ENCODE results near the gene NPC1L1. TPM values are rescaled to one million over a fixed set of nuclear protein-coding genes. Genes with fewer than 3 reads are reported as not detected.

Gene NPC1L1
- total RNA-seq, 1 experiment from 2014 or later: 0.15 TPM

DNA sequence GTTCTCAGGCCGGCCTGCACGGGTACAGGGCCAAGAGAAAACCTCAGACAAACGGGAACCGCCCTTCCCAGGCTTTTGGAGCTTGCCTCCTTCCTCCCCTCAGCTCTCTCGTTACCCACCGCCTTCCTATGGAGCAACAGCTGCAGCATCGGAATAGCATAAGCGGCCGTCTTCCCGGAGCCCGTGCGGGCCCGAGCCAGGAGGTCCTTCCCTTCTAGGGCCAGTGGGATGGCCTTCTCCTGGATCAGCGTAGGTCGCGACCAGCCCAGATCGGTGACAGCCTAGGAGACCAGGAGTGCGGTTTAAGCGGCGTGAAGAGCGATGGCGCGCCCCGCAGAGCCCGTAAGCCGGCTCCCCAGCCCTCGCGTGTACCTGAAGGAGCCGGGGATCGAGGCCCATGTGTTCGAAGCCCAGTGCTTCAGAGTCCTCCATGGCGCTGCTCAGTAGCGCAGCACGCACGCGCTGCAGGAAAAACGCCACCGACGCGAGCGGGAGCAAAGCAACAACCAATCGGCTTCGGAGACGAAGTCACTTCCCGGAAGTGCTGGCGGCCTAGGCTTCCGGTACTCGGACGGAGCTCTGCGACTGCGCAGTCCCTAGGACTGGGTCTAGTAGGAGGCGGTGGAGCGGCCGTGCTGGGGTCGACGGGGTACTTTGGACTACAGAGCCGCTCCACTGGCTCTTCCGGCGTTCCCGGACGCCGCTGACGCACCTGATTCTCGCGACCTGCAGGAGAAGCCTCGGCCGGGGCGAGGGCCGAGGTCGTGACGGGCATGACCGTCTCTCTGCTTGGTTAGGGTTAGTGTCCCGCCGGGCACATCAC lies 32.5 kb upstream of the NPC1L1 start, which contains the start of gene DDX56 (continued):
- TF ChIP-seq, protein P1, sequence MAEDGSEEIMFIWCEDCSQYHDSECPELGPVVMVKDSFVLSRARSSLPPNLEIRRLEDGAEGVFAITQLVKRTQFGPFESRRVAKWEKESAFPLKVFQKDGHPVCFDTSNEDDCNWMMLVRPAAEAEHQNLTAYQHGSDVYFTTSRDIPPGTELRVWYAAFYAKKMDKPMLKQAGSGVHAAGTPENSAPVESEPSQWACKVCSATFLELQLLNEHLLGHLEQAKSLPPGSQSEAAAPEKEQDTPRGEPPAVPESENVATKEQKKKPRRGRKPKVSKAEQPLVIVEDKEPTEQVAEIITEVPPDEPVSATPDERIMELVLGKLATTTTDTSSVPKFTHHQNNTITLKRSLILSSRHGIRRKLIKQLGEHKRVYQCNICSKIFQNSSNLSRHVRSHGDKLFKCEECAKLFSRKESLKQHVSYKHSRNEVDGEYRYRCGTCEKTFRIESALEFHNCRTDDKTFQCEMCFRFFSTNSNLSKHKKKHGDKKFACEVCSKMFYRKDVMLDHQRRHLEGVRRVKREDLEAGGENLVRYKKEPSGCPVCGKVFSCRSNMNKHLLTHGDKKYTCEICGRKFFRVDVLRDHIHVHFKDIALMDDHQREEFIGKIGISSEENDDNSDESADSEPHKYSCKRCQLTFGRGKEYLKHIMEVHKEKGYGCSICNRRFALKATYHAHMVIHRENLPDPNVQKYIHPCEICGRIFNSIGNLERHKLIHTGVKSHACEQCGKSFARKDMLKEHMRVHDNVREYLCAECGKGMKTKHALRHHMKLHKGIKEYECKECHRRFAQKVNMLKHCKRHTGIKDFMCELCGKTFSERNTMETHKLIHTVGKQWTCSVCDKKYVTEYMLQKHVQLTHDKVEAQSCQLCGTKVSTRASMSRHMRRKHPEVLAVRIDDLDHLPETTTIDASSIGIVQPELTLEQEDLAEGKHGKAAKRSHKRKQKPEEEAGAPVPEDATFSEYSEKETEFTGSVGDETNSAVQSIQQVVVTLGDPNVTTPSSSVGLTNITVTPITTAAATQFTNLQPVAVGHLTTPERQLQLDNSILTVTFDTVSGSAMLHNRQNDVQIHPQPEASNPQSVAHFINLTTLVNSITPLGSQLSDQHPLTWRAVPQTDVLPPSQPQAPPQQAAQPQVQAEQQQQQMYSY (CRISPR knock-in tag; IDR thresholded peaks at IDR 0.05): no peak
- TF ChIP-seq ZNF121 (CRISPR knock-in tag; IDR thresholded peaks at IDR 0.05) (no peak), ZNF416 (CRISPR knock-in tag; IDR thresholded peaks at IDR 0.05) (no peak), ZNF219 (CRISPR knock-in tag; IDR thresholded peaks at IDR 0.05; ENCODE audit: borderline replicate concordance) (peak; percentile 66; the same call in 1 of the 2 replicates), ETV6 (CRISPR knock-in tag; IDR thresholded peaks at IDR 0.05) (peak; percentile 98), SMAD3 (CRISPR knock-in tag; IDR thresholded peaks at IDR 0.05; ENCODE audit: borderline replicate concordance) (peak; percentile 77; the same call in 1 of the 2 replicates), MLX (CRISPR knock-in tag; IDR thresholded peaks at IDR 0.05) (no peak), GABPB1 (CRISPR knock-in tag; IDR thresholded peaks at IDR 0.05) (peak; percentile 83), CDX4 (CRISPR knock-in tag; IDR thresholded peaks at IDR 0.05; ENCODE audit: borderline replicate concordance) (no peak), GTF2I (CRISPR knock-in tag; conservative IDR thresholded peaks at IDR 0.05) (no peak)
- TF ChIP-seq, protein P2, sequence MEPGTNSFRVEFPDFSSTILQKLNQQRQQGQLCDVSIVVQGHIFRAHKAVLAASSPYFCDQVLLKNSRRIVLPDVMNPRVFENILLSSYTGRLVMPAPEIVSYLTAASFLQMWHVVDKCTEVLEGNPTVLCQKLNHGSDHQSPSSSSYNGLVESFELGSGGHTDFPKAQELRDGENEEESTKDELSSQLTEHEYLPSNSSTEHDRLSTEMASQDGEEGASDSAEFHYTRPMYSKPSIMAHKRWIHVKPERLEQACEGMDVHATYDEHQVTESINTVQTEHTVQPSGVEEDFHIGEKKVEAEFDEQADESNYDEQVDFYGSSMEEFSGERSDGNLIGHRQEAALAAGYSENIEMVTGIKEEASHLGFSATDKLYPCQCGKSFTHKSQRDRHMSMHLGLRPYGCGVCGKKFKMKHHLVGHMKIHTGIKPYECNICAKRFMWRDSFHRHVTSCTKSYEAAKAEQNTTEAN (CRISPR knock-in tag; IDR thresholded peaks at IDR 0.05): peak; percentile 89
- TF ChIP-seq, protein P3, sequence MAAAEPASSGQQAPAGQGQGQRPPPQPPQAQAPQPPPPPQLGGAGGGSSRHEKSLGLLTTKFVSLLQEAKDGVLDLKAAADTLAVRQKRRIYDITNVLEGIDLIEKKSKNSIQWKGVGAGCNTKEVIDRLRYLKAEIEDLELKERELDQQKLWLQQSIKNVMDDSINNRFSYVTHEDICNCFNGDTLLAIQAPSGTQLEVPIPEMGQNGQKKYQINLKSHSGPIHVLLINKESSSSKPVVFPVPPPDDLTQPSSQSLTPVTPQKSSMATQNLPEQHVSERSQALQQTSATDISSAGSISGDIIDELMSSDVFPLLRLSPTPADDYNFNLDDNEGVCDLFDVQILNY (CRISPR knock-in tag; IDR thresholded peaks at IDR 0.05): peak; percentile 64; the same call in 1 of the 2 replicates
- TF ChIP-seq, protein P4, sequence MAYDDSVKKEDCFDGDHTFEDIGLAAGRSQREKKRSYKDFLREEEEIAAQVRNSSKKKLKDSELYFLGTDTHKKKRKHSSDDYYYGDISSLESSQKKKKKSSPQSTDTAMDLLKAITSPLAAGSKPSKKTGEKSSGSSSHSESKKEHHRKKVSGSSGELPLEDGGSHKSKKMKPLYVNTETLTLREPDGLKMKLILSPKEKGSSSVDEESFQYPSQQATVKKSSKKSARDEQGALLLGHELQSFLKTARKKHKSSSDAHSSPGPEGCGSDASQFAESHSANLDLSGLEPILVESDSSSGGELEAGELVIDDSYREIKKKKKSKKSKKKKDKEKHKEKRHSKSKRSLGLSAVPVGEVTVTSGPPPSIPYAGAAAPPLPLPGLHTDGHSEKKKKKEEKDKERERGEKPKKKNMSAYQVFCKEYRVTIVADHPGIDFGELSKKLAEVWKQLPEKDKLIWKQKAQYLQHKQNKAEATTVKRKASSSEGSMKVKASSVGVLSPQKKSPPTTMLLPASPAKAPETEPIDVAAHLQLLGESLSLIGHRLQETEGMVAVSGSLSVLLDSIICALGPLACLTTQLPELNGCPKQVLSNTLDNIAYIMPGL (CRISPR knock-in tag; IDR thresholded peaks at IDR 0.05): no peak

GRCh38 chr7:44572771-44573170 lies 31.6 kb upstream of the NPC1L1 start:
- POLR2A ChIA-PET: interaction anchor here (1.5 kb wide), 1 partner anchor 34 kb away, joined by 5 read pairs; the partner anchor contains the start of gene OGDH
- H3K9me3 Mint-ChIP-seq: no peaks in the 10 kb centered on the region
- peaks cover 23% of the 10 kb centered on the region for H3K4me1 Mint-ChIP-seq
- peaks cover 65% of the 10 kb centered on the region for H3K36me3 Mint-ChIP-seq
- no peaks in the 10 kb centered on the region for H3K27me3 Mint-ChIP-seq (ENCODE audit: low read depth)
- peak overlapping the region; percentile 89 for H3K4me3 Mint-ChIP-seq
- ATAC-seq: no peak
- CTCF ChIA-PET: no interaction called here
- no peak for DNase-seq (ENCODE audit: low spot score)
- peak overlapping the region; percentile 91; the same call in 1 of the 2 replicates for H3K27ac Mint-ChIP-seq
- TF ChIP-seq ZNF317 (CRISPR knock-in tag; IDR thresholded peaks at IDR 0.05; ENCODE audit: borderline replicate concordance, low read depth): no peak
- no peak for TF ChIP-seq ZBTB21 (CRISPR knock-in tag; IDR thresholded peaks at IDR 0.05; ENCODE audit: borderline replicate concordance)
- TF ChIP-seq ZNF423 (CRISPR knock-in tag; IDR thresholded peaks at IDR 0.05): no peak
- TF ChIP-seq, protein P4 (CRISPR knock-in tag; IDR thresholded peaks at IDR 0.05): no peak
- TF ChIP-seq AFF4 (CRISPR knock-in tag; IDR thresholded peaks at IDR 0.05; ENCODE audit: borderline replicate concordance): no peak
- no peak for TF ChIP-seq MYBL2 (CRISPR knock-in tag; IDR thresholded peaks at IDR 0.05)
